ENCODE results near the gene YPEL3. TPM values are rescaled to one million over a fixed set of nuclear protein-coding genes. Genes with fewer than 3 reads are reported as not detected.

Gene YPEL3
- total and polyA plus RNA-seq, 2 donors: 16.5 to 117 TPM

GRCh38 chr16:30046588-30046987 is 49.4 kb downstream of the YPEL3 start:
- 71% methylated on average over 1 of the region's 1 CpG for WGBS
- Histone ChIP-seq H3K36me3 (ENCODE audit: insufficient read depth) (no peaks in the 10 kb centered on the region), H3K27ac (ENCODE audit: low read depth) (no peak overlapping the region), H3K4me3 (ENCODE audit: low read depth, low read length) (no peak overlapping the region), H3K4me1 (ENCODE audit: insufficient read depth) (no peaks in the 10 kb centered on the region)
- DNase-seq (ENCODE audit: extremely low spot score): no peak

- DNase-seq (ENCODE audit: extremely low spot score): no peak
- Histone ChIP-seq H3K27ac (ENCODE audit: low read depth) (no peak overlapping the region), H3K4me3 (ENCODE audit: low read depth, low read length) (no peak overlapping the region), H3K4me1 (ENCODE audit: insufficient read depth) (no peaks in the 10 kb centered on the region), H3K36me3 (ENCODE audit: insufficient read depth) (no peaks in the 10 kb centered on the region)
- WGBS: 67% methylated on average over 8 of the region's 8 CpGs
Observed at GRCh38 chr16:30046178-30046577, 49.8 kb downstream of the YPEL3 start.

Other genes with a start within 250 kb of the YPEL3 start
- 35.1 TPM for gene CDIPT, start 233.0 kb downstream of the YPEL3 start, total RNA-seq
- 179 TPM for gene CDIPT, start 233.0 kb downstream of the YPEL3 start, polyA plus RNA-seq
- gene SEZ6L2, start 196.7 kb downstream of the YPEL3 start, total RNA-seq: 7.7 TPM
- 1.5 TPM for gene SEZ6L2, start 196.7 kb downstream of the YPEL3 start, polyA plus RNA-seq
- 0.16 TPM for gene ASPHD1, start 195.7 kb downstream of the YPEL3 start, total RNA-seq
- gene ASPHD1, start 195.7 kb downstream of the YPEL3 start, polyA plus RNA-seq: 1.1 TPM
- gene KCTD13, start 170.0 kb downstream of the YPEL3 start, total RNA-seq: 10.4 TPM
- gene KCTD13, start 170.0 kb downstream of the YPEL3 start, polyA plus RNA-seq: 20.9 TPM
- 43.1 TPM for gene TMEM219, start 134.1 kb downstream of the YPEL3 start, total RNA-seq
- 120 TPM for gene TMEM219, start 134.1 kb downstream of the YPEL3 start, polyA plus RNA-seq
- gene TAOK2, start 122.3 kb downstream of the YPEL3 start, total RNA-seq: 35.6 TPM
- 37.9 TPM for gene TAOK2, start 122.3 kb downstream of the YPEL3 start, polyA plus RNA-seq
- gene HIRIP3, start 100.6 kb downstream of the YPEL3 start, total RNA-seq: 8.4 TPM
- gene HIRIP3, start 100.6 kb downstream of the YPEL3 start, polyA plus RNA-seq: 27.2 TPM
- gene INO80E, start 100.0 kb downstream of the YPEL3 start, total RNA-seq: 22.3 TPM
- gene INO80E, start 100.0 kb downstream of the YPEL3 start, polyA plus RNA-seq: 82.3 TPM
- gene DOC2A, start 85.2 kb downstream of the YPEL3 start, total RNA-seq: 0.32 TPM
- gene DOC2A, start 85.2 kb downstream of the YPEL3 start, polyA plus RNA-seq: 0.53 TPM
- not detected for gene C16orf92, start 73.0 kb downstream of the YPEL3 start, total RNA-seq
- gene C16orf92, start 73.0 kb downstream of the YPEL3 start, polyA plus RNA-seq: not detected
- gene TLCD3B, start 64.9 kb downstream of the YPEL3 start, total RNA-seq: 0.32 TPM
- gene TLCD3B, start 64.9 kb downstream of the YPEL3 start, polyA plus RNA-seq: 0.22 TPM
- gene ALDOA, start 30.5 kb downstream of the YPEL3 start, total RNA-seq: 126 TPM
- 1,530 TPM for gene ALDOA, start 30.5 kb downstream of the YPEL3 start, polyA plus RNA-seq
- gene PPP4C, start 20.2 kb downstream of the YPEL3 start, total RNA-seq: 56.2 TPM
- gene PPP4C, start 20.2 kb downstream of the YPEL3 start, polyA plus RNA-seq: 93.8 TPM
- 0.79 TPM for gene TBX6, start 4.3 kb downstream of the YPEL3 start, total RNA-seq
- 2.2 TPM for gene TBX6, start 4.3 kb downstream of the YPEL3 start, polyA plus RNA-seq
- 4.6 TPM for gene GDPD3, start 17.3 kb upstream of the YPEL3 start, total RNA-seq
- 5.1 TPM for gene GDPD3, start 17.3 kb upstream of the YPEL3 start, polyA plus RNA-seq
- gene MAPK3, start 27.0 kb upstream of the YPEL3 start, total RNA-seq: 14.6 TPM
- 120 TPM for gene MAPK3, start 27.0 kb upstream of the YPEL3 start, polyA plus RNA-seq
- 9.6 TPM for gene CORO1A, start 87.4 kb upstream of the YPEL3 start, total RNA-seq
- gene CORO1A, start 87.4 kb upstream of the YPEL3 start, polyA plus RNA-seq: 37.2 TPM
- gene BOLA2B, start 97.5 kb upstream of the YPEL3 start, total RNA-seq: 10.2 TPM
- 97.5 TPM for gene BOLA2B, start 97.5 kb upstream of the YPEL3 start, polyA plus RNA-seq
- 15.4 TPM for gene SLX1A, start 97.7 kb upstream of the YPEL3 start, total RNA-seq
- 42.7 TPM for gene SLX1A, start 97.7 kb upstream of the YPEL3 start, polyA plus RNA-seq
- 3.2 TPM for gene SULT1A3, start 103.0 kb upstream of the YPEL3 start, total RNA-seq
- gene SULT1A3, start 103.0 kb upstream of the YPEL3 start, polyA plus RNA-seq: 7.5 TPM
- gene NPIPB13, start 152.3 kb upstream of the YPEL3 start, total RNA-seq: 3.8 TPM
- 3.7 TPM for gene NPIPB13, start 152.3 kb upstream of the YPEL3 start, polyA plus RNA-seq

Data from urinary bladder (tissue), 4 donors.